Measurements from ENCODE around the gene B4GALT5.

B4GALT5 gene

GRCh38 chr20:49583669-49584417 is 129.8 kb downstream of the B4GALT5 start:
- DNase-seq (ENCODE audit: low spot score), result peak; percentile 27

GRCh38 chr20:49583343-49583668 is 130.4 kb downstream of the B4GALT5 start:
- DNase-seq (ENCODE audit: low spot score), result no peak

Data from RKO (cell line).